ENCODE results near the gene PDK2.

PDK2 gene

DNA sequence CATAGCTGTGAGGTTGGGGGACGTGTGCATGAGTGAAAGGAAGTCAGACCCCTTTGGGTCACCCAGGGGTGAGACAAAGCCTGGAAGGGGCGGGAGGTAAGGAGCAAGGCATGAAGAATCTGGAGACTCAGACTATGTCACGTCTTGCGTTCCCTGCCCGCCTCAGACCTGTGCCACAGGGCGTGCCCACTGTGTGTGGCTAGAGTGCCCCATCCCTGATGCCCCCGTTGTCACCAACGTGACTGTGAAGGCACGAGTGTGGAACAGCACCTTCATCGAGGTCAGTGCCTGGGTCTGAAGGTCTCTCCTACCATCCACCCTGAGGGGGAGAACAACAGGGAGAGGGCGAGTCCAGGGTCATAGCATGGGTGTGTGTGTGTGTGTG is 15.1 kb upstream of the PDK2 start:
- no peak for DNase-seq

DNA sequence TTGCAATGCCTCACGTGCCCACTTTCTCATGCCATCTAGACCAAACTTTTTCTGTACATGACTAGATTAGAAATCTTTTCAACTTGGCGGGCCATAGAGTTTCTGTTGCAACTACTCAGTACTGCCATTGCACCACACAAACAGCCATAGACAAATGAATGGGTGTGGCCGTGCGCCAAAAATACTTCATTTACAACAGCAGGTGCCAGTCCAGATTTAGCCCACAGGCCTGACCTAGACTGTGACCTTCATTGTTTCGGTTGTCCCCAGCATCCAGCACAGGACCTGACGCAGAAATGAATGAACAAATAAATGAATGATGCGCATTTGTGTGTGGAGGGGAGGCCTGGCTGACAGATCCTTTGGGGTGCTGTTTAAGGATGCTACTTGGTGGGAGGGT is 14.3 kb upstream of the PDK2 start:
- no peak for DNase-seq

DNA sequence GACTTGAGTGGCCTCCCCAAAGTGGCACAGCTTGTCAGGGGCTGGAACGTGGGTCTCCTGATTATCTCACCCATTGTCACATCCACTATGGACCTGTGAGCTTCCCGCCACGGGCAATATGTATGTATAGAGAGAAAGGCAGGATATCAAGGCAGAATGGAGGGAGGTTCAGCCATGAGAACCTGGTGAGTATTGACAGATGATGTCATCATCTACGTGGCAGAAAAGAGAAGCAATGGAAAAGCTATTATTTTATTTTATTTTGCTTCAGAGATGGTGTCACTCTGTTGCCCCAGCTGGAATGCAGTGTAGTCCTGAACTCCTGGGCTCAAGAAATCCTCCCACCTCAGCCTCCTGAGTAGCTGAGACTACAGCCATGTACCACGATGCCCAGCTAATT is 13.4 kb upstream of the PDK2 start:
- no peak for DNase-seq

DNA sequence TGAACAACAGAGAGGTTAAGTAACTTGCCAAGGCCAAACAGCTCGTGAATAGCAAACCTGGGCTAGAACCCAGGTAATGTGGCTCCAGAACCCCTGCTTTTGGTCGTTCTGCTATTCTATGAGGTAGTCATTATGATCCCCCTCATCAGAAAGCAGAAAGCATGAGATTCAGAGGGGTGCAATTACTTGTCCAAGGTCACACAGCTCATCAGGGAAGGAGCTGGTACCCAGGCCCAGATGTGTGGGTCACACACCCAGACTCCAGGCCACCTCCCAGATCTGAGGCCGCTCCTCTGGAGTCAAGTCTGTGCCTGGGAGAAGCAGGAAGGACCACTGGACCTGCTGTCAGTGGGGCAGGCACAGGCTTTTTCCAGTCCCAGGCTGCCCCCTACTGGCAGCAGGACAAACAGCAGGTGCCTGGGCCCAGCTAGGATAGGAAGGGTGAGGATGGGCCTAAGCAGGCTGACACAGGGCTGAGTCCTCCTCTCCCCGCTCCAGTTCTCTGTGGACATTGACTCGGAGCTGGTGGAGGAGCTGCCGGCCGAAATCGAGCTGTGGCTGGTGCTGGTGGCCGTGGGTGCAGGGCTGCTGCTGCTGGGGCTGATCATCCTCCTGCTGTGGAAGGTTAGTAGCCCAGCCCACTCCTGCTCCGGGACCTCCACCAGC is 7.8 kb upstream of the PDK2 start:
- peak in 1 of 2 experiments; percentile 27 for DNase-seq

DNA sequence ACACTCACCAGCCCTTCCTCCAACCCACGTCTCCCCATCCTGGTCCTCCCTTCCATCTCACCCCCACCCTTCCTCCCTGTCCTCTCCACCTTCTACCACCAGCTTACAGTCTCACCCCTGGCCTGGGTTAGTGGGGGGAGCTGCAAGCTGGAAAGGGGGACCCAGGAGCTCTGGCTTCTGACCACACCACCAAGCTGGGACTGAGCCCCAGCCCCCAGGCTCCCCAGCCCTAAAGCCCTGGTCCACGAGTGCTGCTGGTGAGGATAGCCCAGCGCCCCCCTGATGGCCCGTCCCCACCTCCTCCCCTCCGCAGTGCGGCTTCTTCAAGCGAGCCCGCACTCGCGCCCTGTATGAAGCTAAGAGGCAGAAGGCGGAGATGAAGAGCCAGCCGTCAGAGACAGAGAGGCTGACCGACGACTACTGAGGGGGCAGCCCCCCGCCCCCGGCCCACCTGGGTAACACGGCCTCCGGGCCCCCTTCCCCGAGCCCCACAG is 7.2 kb upstream of the PDK2 start:
- no peak for DNase-seq

DNA sequence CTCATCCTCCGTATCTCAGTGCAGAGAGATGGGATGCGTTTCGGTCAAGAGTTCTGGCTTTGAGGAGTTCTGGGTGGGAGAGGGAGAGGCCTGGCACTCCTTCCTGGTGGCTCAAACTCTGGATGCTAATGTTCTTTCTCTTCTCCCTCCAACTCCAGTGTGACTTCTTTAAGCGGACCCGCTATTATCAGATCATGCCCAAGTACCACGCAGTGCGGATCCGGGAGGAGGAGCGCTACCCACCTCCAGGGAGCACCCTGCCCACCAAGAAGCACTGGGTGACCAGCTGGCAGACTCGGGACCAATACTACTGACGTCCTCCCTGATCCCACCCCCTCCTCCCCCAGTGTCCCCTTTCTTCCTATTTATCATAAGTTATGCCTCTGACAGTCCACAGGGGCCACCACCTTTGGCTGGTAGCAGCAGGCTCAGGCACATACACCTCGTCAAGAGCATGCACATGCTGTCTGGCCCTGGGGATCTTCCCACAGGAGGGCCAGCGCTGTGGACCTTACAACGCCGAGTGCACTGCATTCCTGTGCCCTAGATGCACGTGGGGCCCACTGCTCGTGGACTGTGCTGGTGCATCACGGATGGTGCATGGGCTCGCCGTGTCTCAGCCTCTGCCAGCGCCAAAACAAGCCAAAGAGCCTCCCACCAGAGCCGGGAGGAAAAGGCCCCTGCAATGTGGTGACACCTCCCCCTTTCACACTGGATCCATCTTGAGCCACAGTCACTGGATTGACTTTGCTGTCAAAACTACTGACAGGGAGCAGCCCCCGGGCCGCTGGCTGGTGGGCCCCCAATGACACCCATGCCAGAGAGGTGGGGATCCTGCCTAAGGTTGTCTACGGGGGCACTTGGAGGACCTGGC is 6.0 kb upstream of the PDK2 start:
- DNase-seq = no peak

DNA sequence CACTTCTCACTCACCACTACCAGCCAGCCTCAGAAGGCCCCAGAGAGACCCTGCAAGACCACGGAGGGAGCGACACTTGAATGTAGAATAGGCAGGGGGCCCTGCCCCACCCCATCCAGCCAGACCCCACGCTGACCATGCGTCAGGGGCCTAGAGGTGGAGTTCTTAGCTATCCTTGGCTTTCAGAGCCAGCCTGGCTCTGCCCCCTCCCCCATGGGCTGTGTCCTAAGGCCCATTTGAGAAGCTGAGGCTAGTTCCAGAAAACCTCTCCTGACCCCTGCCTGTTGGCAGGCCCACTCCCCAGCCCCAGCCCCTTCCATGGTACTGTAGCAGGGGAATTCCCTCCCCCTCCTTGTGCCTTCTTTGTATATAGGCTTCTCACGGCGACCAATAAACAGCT is 5.1 kb upstream of the PDK2 start:
- no peak for DNase-seq

DNA sequence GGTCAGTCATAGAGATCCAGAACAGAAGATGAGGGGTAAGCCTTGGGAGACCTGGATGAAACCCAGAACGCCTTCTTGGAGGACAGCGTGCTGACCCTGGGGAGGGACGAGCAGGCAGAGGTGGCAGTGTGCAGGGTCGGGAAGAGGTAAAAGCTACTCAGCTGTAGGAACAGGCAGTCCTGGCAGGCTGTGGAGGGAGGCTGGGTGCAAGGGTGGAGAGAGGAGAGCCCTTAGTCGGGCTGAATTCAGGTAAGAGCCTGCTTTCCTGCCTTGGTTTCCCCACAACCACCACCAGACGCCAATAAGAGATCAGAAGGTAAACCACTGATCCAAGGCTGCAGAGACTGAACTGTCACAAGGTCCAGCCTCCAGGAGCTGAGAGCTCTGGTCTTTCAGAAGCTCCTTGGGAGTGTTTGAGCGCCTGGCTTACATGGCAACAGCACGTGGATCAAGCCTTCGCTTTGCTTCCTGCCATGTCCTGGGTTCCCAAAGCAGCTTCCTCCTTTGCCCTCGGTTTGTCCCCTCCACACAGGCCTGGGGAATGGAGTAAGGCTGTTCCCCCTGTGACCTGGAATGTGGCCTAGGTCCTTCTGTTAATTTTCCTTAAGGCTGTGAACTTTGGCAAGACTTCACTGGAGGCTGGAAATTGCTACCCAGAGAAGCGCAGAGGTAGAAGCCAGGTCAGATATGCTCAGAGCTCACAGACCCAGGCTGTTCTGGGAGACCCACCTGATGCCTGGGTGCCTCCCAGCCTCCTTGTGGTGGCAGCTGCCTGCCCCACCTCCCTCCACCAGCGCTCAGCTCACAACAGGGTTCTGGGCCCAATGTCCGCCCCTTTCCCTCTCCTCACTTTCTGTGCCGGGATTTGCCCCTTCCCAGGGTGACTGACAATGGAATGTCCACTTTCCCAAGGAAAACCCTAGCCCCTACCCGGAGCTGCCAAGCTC is 3.9 kb upstream of the PDK2 start:
- DNase-seq = no peak

DNA sequence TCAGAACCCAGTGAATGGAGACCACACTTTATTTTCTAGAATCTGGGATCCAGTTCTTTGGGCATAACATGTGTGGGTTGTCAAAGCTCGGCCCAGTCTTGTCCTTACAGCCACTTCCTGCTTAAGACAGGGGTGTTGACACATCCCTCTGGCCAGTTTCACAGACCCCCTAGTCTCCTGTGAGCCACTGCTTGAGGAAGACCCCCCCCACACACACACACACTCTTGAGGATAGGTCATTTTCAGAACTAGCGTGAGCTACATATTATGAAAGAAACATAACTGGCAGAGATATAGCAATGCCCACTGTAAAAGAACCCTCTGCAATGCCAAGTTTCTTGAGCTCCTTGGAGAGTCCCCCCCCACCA is 3.2 kb upstream of the PDK2 start:
- DNase-seq = no peak

DNA sequence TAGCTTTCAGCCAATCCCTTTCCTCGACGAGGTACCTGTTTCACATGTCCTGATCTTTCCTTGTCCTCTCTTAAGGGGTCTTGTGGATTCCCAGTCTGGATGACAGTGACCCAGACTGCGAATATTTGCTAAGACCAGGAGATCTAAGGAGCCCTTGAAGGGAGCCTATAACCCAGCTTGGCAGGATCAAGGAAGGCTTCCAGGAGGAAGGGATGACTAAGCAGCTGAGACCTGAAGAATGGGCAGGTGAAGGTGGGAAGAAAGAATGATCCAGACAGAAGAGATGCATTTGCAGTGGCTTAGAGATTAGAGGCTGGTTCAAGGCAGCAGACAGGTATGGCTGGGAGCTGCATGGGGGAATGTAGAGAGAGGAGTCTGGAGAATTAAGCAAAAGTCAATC is 1.9 kb upstream of the PDK2 start:
- no peak for DNase-seq

DNA sequence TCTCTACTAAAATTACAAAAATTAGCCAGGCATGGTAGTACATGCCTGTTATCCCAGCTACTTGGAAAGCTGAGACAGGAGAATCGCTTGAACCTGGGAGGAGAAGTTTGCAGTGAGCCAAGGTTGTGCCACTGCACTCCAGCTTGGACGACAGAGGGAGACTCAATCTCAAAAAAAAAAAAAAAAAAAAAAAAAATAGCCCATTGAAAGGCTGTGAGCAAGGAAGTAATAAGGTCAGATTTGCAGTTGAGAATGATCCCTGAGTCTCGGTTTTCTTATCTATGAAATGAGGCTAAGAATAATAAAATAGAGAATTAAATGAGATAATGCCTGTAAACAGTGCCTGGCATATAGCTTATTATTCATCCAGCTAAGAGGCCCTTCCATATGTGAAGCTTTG is 1.3 kb upstream of the PDK2 start:
- no peak for DNase-seq

DNA sequence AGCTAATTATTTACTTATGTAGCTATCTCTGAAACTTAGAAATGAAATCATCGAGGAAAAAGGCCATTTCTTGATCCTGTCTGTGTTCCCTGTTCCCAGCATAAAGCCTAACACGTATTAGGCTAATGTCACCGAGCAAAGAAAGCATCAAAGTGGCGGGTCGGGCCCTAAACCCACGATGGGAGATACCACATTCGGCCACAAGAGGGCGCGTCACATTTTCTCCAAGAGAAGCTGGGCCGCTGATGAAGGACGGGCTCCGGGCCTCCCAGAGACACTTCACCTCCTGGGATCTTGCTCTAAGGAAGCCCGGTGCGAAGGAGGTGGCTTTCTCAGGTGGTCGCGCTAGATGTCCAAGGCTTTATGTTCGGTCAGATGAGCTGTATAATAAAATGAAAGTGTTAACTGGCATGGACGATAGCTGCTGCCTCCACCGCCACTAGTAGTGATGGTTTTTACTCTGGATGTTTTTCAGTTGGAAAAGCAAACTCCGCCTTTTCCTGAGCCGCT is 853 bp upstream of the PDK2 start:
- peak; percentile 76 to 85 for DNase-seq

DNA sequence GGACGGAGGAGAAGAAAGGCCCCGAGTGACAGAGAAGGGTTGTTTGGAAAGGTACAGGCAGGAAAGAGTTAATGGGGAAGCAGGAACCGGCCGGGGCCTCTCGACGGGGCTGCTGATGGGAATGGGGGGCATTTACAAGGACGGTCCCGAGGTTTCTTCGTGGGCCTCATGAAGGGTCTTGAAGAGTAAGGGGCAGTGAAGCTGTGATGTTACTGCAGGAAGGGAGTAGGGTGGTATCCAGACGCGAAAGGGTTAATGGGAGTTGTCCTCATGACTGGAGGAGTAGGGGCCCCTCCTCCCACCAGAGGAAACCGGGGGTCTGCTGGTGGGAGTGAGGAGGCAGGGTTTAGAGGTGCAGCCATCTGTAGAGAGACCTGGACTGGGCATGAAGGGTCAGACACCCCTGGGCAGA is 481 bp downstream of the PDK2 start:
- DNase-seq = no peak

DNA sequence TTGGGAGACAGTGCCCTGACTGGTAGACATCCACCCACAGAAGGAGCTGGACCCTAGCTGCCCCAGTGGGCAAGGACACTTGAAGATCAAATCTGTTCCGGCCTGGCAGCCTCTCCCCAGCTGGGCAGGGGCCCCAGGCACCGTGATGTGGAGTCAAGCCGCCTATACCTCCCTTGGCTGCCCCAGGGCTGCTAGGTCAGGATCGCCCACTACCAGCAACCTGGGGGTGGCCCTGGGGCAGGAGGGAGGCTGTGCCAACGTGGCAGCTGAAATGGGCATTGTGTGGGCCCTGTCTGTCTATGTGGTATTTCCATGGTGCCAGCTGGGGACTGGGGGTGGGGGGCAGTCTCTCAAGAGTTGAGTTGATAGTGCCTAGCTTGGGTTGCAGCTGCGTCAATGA is 941 bp downstream of the PDK2 start:
- no peak for DNase-seq

DNA sequence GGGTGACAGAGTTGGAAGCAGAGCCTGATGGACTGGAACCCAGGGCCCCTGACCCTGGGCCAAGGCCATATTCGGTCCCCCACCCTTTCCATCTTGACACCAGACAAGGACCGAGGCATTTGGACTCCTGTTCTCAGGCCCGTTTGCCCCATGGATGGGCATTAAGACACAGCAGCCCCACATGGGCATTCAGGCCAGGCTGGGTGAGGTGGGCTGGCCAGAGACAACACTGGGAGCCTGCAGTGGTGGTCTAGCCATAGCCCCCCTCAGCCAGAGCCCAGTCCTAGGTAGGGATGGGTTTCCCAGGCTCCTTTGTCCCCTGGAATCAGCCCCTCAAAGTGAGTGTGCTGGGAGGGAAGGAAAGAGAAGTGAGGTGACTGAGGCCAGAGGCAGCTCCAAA is 1.6 kb downstream of the PDK2 start:
- no peak for DNase-seq

DNA sequence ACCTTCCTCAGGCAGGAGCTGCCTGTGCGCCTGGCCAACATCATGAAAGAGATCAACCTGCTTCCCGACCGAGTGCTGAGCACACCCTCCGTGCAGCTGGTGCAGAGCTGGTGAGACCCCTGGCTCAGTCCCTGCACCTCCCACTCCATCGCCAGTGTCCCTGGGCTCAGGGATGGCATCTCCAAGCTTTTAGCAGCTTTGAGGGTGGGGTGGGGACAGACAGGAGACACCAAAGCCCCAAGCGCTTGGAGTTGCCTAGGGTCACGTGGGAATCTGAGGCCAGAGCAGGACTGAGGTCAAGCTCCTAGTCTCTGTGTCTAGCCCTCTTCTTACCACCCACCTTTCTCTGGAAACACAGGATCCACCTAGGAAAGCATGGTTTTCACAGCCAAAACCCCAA is 2.3 kb downstream of the PDK2 start:
- DNase-seq = no peak

DNA sequence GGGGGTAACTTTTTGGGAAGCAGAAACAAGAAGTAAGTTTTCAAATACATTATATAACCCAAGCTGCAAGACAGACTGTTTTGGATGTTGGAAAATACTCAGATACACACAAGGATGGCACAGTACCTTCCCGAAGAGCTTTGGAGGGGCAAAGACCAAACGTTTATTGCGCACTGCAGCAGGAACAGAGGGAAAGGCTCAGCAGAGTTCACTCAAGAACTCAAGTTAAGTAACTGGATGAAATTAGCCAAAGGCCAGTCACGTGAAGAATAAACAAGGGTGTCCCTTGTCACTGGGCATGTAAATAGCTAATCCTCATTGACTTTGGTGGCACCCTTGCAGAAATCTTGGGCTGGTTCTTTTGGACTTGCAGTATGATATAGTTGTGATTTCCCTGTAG is 2.8 kb downstream of the PDK2 start:
- DNase-seq = no peak

DNA sequence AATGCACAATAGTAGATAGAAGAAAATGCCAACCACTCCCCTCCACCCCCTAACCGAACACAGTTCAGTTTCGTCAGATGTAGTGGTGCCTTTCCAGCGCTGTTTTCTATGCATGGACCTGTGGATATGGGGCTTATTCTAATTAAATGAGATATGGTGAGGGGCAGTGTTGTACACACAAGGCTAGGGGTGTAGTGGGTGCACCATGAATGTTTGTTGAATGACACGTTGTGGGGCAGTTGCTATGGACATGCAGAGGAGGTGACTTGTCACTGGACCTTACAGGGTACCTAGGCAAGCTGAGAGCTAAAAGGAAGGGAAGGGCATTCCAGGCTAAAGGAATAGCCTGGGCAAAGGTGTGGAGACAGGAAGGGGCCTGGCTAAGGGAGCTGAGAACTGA is 3.4 kb downstream of the PDK2 start:
- no peak for DNase-seq

DNA sequence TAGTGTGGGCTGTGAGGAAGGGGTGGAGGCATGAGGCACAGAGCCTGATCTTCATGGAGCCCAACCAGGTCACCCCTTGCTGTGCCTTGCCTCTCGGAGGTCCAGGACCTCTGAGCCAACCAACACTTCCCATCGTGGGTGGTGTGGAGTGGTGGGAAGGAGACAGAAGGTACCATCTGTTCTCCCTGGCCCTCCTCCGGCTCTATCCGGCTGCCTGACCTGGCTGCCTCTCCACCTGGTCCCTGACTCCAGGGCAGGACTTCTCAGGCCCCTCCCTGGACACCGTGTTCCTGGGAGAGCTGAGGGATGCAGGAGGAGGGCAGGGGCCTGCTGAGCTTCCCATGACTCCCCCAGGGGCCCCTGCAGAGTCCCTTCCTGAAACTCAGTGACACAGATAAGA is 3.9 kb downstream of the PDK2 start:
- no peak for DNase-seq

DNA sequence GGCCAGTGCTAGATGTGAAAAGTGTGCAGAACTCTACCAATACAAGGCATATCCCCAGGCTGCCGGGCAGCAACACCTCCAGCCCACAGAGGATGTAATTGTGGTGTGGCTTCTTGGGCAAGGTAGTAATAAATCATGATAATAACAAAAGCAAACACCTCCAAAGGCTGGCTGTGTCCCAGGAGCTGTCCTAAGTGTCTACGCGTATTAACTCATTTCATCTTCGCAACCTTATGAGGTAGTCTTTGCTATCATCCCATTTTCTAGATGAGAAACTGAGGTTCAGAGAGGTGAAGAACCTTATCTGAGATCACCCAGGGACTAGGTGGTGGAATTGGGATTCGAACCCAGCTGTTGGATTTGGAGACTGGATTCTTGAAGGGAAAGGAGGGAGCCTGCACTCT is 5.3 kb downstream of the PDK2 start:
- DNase-seq = no peak

DNA sequence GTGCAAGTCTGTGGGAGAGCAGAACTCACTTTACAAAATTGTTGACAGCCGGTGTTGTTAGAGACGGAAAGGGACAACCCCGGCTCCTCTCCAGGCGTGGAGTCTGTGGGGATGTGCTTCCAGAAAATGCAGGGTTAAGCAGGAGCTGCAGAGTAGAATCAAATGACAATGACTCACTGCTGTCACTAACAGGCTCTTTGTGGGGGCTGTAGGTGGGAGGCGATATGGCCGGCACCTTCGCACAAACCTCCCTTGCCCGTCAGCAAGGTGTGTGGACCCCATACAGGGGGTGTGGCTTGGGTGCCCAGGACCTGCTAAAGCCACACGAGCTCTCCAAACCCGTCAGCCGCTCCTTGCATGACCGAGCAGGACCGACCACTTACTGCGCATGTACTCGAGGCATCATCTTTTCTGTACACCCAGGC is 5.8 kb downstream of the PDK2 start:
- no peak for DNase-seq

DNA sequence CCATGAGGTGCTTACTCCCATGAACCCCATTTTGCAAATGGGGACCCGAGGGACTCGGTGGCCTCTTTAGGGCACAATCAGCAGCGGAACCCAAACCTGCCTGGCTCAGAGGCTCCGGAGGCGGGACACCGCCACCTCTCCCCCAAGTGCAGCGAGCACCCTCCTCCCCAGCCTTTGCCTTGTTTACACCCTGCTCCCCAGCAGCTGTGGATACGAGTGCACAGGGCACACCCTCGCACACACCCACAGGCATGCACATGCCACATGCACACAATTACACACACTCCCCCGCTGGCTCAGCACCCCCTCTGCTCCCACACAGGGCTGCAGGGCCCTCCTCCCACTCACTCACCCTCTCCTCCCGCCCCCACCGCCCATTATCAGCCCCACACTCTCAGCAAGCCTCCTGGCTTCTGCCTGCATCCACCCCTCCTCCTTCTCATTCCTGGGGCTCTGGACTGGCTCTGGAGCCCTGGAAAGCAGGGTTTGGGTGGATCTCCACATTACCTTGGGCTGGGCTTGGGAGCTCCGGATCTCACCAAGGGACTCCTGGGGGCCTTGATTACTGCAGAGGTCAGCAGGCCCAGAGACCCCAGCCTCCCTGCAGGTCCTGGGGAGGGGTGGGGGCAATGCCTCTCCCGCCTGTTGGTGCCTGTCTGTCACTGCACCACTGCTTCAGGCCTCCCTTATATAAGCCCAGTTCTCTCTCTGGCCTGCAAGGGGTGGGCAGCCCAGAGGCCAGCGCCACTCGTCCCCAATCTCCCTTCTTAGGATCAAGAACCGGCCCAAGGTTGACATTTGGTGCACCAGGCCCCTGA is 6.4 kb downstream of the PDK2 start:
- no peak for DNase-seq

All from NCI-H187 (cell line).